COLO668 (cell line): Measurements from ENCODE around the gene TRPM1.
A peak's percentile ranks its signal among the peaks of the same experiment; 100 is the strongest.

Experiments
- DNase-seq: peaks from one replicate; lab custom pipeline; 2025; ENCODE audit not compliant: unreplicated experiment; lab: John Stamatoyannopoulos, UW

Gene TRPM1

DNA sequence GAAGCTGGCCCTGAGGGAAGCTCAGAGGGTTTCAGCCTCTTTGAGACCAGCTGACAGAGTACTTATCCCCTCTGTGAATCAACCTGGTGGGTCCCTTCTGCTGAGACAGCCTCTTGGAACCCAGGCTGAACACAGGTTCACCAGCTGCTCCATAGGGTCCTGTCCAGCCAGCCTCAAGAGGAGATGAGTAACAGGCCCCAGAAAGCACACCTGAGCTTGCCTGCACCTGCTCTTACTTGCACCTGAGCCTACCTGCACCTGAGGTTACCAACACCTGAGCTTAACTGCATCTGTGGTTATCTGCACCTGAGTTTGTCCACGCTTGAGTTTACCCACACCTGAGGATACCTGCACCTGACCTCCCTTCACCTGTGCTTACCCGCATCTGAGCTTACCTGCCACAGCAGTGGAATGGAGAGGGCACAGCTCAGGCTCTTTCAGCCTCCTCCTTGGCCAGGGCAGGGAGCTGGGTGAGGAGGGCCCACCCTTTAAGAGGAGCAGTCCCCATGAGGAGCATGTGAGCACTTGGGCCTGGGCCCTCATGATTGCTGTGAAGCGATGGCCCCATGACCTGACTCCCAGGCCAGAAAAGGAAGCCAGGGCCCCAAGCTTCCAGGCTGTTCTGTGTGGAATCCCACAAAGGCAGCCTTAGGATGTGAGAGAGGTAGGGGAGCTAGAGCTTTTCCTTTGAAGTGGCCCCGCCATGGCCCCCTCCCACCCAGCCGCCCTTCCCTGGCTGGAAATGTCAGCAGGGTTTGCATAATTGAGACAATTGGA, at the start of gene TRPM1:
Gene TRPM1, minus strand, starts transcription at position 464 of the 777 bp plus-strand sequence. CDS start 20,370 bp downstream, outside the sequence.
- DNase-seq = peak; percentile 80

DNA sequence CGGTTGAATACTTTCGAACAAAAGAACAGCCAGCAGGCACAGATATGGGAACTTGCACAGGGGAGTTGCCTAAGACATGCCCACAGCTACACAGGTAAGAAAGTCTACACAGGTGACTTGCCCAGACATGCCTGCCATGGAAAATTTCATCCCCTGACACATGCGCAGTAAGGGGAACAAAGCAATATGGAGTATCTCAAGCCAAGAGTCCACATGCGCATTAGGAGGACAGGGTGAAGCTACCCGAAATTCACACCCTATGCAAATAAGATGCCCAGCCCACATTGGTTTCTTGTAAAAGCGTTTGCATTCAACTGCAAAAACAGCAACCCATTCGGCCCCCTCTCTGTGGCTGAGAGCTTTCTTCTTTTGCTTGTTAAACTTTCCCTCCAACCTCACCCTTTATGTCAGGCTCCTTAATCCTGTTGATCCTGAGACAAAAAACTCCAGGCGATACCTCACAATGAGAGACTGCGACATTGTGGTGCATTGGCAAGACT, 49.3 kb upstream of the TRPM1 start:
- DNase-seq = no peak

DNA sequence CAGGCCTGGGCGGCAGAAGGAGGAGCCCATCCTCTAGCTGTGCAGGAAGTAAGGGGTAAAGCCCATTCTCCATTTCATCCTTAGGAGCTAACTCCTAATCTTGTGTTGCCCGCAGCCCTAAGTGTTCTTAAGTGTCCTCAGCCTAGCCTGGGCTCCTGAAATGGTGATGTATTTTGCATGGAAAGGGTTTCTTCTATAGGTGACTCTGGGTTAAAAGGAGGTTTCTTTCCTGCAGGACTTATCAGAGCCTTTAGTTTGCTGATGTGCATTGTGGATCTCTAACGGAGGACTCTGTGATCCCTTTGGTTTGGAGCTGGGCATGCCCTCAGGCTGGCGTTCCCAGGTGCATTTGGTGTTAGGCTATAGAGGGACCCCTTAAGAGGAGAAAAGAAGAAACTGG, 48.5 kb upstream of the TRPM1 start:
- DNase-seq = no peak

DNA sequence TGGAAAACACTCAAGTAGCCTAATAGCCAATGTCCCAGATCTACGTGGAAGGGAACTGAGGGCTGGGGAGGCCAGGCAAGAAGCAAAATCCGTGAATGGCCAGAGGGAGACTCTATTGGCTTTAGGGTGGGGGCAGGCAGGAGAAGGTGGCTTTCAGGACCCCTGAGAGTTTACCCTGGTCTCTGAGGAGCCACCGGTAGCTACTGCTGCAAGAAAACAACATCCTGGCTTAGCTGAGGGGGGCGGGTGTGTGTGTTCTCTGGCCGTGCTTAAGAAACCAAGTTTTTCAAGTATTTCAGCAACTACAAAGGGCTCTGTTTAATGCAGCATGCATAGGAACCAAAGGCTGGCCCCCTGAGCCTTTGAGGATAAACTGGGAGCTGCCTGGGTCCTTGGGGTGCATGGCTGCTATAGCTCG, 47.6 kb upstream of the TRPM1 start:
- DNase-seq = no peak

DNA sequence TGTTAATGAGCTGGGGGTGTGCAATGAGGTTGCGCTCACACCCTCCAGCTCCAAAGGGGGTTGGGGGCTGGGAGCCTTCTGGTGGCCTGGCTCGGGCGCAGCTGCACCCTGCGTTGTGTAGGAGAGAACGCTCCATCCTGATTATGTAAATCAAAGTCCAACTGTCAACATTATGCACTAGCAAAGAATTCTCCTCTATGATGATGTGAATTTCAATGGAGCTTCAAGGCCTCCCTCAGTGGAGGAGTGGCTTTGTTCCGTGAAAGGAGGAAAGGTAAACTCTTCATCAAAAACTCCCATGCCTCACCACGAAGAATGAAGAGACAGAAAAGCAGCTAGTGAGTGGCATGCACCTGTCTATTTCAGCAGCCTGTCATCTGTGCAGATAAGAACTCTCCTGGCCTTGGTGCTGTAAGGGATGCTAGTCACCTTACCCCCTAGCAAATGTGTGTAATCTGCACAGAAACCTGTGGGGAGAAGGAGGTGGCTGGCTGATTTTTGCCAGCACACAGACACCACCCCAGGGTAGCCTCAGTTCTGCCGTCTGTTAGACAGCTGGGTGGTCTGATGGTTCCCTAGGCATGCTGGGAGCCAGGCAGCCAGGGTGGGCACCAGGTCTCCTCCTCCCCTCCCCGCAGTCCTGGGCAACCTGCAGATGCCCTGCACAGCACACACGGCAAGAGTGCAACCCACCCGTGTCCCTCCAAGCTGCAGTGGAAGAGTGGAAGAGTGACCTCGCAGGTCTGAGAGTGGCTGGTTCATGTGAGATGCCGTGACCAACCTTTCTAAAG, 47.0 kb upstream of the TRPM1 start:
- peak; percentile 32 for DNase-seq

DNA sequence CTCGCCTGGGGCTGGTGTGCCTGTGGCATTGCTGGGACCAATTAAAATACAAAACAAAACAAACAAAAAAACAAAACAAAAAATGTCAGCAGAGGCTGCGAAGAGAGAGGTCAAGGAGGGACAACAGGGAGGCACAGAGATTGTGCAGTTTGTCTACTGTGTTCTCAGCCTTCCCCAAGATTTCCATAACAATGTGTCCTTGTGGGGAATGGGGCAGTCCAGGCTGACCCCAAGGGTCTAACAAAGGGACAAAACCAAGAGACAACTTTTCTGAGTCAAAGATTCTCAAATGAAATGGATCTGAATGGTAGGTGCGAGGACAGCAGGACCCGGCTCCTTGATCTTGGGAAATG, 46.4 kb upstream of the TRPM1 start:
- DNase-seq = no peak

DNA sequence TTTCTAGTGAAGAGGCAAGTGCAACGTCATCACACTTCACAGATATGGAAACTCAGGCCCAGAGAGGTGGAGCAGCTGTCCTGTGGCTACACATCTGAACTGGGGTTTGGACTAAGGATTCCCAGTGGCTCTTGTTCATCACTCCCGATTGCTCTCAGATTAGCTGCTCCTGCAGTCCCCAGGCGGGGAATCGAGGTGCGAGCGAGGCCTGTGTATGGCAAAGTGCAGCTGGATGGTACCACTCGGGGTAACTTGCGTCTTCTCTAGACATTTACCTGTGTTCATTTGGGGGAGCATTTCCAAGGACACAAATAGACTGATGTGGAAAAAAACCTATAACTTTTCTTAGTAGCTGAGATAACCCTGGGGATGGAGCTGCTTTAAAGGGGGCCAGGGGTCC, 45.9 kb upstream of the TRPM1 start:
- DNase-seq = no peak

DNA sequence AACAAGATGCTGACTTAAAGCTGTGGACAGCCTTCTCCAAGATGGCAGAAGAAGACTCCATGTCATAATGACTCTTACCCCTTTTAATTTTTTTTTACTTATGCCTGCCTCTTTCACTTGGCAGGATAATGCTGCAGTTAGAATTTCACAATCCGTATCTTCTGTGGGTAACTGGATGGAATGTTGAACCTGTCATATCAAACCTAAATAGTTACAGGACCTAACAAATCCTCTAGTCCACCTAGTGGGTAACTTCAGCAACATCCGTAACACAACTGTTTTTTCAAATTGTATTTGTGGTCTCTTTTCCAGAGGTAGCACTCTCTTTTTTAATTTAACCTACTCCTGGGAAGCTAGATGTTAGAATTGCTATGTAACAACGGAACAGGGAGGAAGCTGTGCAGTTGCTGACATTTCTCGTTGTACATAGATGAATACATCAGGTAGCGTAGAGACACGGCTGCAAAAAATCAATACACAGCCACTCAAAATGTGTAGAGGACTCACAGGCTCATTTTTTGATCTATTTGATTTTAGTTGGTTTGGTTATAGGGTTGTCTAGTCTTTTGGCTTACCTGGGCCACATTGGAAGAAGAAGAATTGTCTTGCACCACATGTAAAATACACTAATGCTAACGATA, 43.9 kb upstream of the TRPM1 start:
- no peak for DNase-seq

DNA sequence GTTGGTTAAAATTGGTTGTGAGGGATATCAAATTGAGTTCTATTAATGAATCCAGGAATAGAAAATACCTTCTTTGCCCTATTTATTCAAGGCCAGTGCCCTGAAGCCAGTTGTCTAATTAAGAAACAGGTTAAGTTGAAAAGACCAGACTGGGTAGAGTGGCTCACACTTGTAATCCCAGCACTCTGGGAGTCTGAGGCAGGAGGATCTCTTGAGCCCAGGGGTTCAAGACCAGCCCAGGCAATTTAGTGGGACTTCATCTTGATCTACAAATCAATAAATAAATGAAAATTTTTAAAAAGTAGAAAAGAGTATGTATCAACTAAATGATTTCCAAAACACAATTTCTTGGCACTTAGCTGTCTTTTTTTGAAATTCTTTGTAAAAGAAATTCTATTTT, 40.3 kb upstream of the TRPM1 start:
- no peak for DNase-seq

DNA sequence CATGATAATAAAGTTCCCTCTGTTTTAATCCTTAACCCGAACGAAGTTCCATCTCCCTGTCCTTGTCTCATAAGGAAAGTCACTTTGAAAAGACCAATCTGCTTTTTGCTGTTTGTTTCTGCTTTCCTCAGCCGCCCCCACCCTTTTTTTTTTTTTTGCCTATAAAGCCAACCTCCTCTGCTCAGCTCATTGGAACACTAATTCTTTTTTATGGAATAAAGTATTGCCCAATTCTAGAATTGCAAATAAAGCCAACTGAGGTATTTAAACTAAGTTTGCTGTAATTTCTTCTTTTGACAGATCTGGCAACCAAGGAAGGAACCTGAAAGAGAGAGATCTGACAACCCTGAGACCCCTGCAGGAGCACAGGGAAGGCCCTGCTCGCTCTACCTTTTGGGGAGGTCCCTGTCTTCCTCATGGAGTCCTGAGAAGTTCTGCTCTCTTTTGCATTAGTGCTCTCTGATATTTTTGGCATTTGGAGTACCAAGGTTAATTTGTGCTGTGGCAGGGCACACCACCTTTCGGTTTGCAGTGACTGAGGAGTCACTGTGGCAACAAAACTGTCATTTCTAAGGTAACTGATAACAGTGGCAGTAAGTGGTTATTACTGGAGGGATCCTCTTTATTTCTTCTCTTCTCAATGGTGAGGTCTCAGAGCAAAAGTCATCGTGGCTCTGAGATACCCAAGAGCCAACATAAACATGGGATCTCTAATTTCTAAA, 35.2 kb upstream of the TRPM1 start:
- no peak for DNase-seq

DNA sequence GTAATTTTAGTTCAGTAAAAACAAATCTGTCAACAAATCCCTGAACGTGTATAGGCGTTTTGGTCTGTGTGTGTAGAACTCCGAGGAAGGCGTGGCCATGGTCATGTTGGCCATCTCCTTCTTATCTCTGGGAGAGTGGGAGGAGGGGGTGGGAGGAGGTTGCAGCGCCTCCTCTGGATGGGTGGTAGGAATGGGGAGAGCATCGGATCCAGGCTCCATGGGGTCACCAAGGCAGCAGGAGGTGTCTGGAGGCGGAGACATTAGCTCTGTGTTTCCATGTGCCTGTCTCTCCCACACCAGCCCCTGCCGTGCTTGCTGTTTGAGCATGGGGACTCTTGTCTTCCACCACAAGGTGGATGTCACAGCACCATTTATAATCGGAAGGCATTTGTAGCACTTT, 34.5 kb upstream of the TRPM1 start:
- DNase-seq = no peak

DNA sequence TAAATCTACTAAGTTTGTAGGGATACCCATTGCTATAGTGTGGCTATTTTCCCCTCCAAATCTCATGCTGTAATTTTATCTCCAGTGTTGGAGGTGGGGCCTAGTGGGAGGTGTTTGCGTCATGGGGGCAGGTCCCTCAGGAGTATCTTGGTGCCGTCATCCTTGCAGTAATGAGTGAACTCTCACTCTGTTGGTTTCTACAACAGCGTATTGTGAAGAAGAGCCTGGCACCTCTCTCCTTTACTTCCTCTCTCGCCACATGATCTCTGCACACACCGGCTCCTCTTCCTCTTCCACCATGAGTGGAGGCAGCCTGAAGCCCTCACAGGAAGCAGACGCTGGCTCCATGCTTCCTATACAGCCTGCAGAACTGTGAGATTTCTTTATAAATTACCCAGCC, 34.0 kb upstream of the TRPM1 start:
- no peak for DNase-seq

DNA sequence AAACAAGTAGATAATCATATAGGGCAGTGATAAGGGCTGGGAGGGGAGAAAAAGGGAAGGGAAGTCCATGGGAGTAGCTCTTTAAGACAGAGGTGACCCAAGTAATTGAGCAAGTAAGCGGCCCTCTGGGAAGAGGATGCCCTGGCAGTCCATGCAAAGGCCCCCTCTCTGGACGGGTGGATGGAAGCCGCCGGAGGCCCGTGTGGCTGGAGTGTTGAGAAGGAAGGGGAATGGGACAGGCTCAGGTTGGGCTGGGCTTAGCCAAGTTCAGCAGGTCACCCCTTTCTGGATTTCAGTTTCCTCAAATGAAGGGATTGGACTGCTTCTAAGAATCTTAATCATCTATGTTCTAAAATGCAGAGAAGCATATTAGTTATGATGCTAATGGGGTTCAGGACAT, 32.4 kb upstream of the TRPM1 start:
- no peak for DNase-seq

DNA sequence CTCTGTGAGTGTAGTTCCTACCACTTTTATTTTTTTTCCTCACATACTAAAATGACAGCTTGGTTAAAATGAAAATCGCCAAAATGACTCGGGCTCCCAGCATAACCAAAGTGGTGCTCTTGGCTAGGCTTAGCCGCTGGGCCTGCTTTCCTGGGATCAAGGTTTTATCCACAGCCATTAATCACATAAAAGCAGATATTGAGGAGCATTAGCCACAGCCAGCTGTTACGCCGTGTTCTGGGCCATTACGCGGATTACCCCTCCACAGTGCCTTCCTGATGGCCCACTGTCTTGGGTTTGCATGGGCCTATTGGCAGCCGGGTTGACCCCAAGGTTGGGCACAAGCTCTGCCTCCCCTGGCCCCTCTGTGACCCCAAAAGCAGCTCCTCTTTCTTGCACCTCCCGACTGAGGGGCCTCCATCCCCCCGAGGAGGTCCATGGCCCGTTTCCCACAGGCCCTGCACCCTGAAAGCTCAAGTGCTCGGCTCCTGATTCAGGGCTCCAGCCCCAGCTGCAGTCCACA, 30.4 kb upstream of the TRPM1 start:
- no peak for DNase-seq

DNA sequence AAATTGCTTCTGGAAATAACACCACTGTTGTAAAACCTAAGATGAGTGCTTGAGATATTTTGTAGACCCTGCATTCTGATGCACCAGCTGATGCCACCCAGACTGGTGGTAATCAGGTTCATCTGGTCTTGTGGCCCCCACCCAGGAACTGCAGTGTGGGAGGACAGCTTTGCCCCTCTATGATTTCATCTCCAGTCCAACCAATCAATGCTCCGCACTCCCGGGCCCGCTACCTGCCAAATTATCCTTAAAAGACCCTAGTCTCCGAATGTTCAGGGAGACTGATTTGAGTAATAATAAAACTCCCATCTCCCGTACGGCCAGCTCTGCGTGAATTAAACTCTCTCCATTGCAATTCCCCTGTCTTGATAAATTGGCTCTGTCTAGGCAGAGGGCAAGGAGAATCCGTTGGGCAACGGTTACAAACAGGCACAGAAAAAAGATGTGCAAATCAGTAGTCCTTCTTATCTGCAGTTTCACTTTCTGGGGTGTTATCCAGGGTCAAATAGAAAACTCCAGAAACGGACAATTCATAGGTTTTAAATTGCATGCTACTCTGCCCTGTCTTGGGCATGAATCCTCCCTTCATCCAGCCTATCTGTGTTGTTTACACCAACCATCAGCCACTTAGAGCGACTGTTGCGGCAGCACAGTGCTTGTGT, 29.2 kb upstream of the TRPM1 start:
- no peak for DNase-seq

DNA sequence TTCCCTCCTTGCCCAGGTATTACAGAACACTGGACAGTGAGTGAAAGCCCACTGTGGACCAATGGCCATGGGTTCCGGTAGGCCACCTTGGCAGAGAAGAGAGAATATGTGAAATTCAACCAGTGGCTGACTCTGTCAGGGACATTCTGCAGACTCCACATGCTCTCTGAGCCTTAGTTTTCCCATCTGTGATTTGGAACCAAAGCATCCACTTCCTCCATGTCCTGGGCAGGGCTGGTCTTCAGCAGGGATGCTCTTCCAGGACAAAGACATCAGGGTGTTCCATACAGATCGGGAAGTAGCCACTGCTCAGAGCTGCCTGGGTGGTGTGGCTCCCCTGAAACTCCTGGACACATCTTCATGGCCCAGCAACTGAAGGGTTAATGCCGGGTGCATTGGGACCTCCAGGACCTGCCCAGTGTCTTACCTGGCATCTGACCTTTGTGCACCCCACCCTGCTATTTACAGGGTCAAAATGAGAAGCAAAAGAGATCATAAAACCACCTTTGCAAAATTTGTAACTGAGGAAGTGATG, 28.3 kb upstream of the TRPM1 start:
- DNase-seq = no peak

DNA sequence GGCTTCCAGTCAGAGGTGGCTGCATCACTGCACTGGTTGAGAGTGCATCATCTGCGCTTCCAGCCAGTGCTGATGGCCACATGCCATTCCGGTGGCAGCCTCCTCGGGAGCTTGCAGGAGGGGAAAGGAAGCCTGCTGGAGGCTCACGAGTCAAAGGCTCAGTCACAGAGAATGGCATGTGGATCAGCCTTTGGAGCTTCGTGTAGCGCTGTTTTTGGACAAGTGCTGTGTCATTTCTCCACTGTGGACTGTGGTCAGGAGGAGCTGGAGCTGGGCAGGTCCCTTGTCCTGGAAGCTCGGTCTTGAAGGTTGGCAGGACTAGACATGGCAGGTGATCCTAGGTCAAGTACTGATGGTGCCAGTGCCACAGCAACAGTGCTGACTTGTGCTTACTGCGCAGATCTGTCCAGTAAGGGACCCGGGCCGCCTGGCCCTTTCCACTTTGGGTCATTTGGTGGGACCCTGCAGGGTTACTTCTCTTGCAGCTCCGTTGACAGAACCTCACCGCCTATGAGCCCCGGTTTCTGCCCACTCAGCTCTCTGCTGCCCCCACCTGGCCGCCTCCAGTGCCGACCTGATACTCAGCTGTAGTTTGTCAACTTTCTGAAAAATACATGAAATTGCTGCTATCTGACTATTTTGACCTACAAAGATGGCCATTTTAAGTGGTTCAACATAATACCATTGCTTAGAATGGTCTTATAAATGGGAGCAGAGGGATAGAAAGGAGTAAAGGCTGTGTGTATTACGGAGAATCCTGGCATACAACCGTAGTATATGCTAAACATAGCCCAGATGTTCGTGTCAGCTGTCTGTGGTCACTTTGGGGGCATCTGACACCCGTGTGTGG, 27.6 kb upstream of the TRPM1 start:
- peak; percentile 66 for DNase-seq

DNA sequence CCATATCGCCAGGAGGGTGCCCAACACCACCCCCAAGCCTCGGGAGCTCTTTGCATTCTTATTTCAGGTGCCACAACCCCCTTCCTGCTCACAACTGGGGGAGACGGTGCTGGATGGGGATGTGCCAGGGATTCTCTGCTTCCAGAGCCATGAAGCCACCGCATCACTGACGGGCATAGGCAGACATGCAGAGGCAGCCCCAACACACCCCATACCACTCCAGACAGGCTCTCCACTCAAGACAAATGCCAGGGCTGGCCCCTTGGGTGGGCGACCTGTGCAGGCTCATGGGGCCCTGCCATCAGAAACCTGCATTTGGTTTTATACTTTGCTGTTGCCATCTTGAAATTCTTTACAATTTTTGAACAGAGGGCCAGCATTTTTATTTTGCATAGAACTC, 27.0 kb upstream of the TRPM1 start:
- no peak for DNase-seq

DNA sequence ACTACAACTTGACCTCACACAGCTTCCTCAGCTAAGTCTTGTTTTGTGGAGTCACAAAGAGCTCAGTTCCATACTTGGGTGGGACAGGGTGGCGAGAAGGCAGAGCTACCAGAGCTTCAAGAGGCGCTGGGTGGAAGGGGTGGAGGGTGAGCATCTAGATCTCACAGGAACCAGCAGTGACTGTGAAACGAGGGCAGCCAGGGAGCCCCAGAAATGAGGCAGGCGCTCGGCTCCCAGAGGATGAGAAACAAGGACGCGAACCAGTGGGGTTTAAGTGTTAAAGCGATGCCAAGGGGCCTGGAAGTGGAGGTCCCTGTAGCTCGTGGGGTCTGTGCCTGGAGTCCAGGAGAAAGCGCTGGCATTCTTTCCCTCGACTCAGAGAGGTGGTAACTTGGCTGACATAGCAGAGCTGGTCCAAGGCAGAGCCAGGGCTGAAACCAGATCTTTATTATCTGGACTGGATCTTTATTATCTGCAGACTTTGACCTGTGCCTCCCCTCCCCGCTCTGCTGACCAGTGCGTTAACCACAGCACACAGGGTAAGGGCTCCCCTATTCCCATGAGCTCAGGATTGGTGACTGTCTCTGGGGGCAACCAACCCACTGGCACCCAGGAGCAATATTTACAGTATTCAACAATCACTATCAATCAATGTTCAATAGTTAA, 26.2 kb upstream of the TRPM1 start:
- no peak for DNase-seq
